T-cell (primary cell): Measurements from ENCODE around the gene APC. TPM values are rescaled to one million over a fixed set of nuclear protein-coding genes. Genes with fewer than 3 reads are reported as not detected.

Experiments used
- ATAC-seq, 4 experiments: fragments of 200-7000 bp in 3 of 4; fragments of 150-1000 bp in 1 of 4; cut with Tn5 transposase; replicated peaks in 1 of 4; 1 replicate in 3 of 4; 2 replicates in 1 of 4; pipeline ENCODE4 v1.10.0; 2021; ENCODE audit warnings: moderate library complexity in 3 of 4, mild to moderate bottlenecking in 2 of 4, moderate number of reproducible peaks in 1 of 4
- CTCF ChIA-PET, 2 donors: fragments of 300-600 bp; sonication (Branson Sonifier 250); formaldehyde crosslinking; loops; one replicate each; lab custom pipeline; 2022; ENCODE audit warnings: antibody characterized with exemption in 2 of 2; lab: Charles Lee
- POLR2A ChIA-PET, 2 donors: fragments of 300-600 bp; sonication (Branson Sonifier 250); formaldehyde crosslinking; loops; one replicate each; lab custom pipeline; 2022; ENCODE audit warnings: antibody characterized with exemption in 2 of 2; lab: Charles Lee
- DNase-seq, 35 experiments: peaks; one replicate each; pipeline versions ENCODE4 v3.0.0 to v3.0.0-alpha.2; 2013 to 2023
- H3K27ac ChIP-seq: one replicate; pipeline ENCODE4 v1.5.1; 2013; ENCODE audit warnings: low read length
- H3K27me3 ChIP-seq, 2 experiments: replicated peaks in 1 of 2; 1 replicate in 1 of 2; 2 replicates in 1 of 2; pipeline versions ENCODE4 v1.6.1 to v1.7.0; 2013; ENCODE audit warnings: low read length in 1 of 2, mixed read lengths in 1 of 2; ENCODE audit not compliant: control insufficient read depth in 2 of 2, insufficient read depth in 2 of 2; ENCODE audit errors: extremely low read depth in 1 of 2
- H3K36me3 ChIP-seq, 2 donors: 1 replicate in 1 of 2; 2 replicates in 1 of 2; pipeline versions ENCODE4 v1.6.1 to v1.7.0; 2013; ENCODE audit warnings: low read length in 1 of 2; ENCODE audit not compliant: control insufficient read depth in 2 of 2, insufficient read depth in 1 of 2; ENCODE audit errors: extremely low read depth in 1 of 2
- H3K4me1 ChIP-seq, 2 experiments: 1 replicate in 1 of 2; 2 replicates in 1 of 2; pipeline versions ENCODE4 v1.6.1 to v1.7.0; 2013; ENCODE audit warnings: low read length in 2 of 2, mixed read lengths in 1 of 2; ENCODE audit not compliant: insufficient read depth in 2 of 2, control insufficient read depth in 1 of 2; ENCODE audit errors: extremely low read depth in 1 of 2
- H3K4me3 ChIP-seq, 2 donors: 1 replicate in 1 of 2; 2 replicates in 1 of 2; pipeline versions ENCODE4 v1.5.1 to v1.7.0; 2013; ENCODE audit warnings: mild to moderate bottlenecking in 2 of 2, low read length in 1 of 2, moderate library complexity in 1 of 2; ENCODE audit not compliant: control insufficient read depth in 1 of 2; ENCODE audit errors: extremely low read depth in 1 of 2
- H3K9me3 ChIP-seq: 2 replicates; pipeline ENCODE4 v1.7.0; 2013
- H3K27ac Mint-ChIP-seq, 2 donors: one replicate each; pipeline ENCODE4 v1.8.0; 2020 to 2021; ENCODE audit warnings: mild to moderate bottlenecking in 2 of 2, mixed read lengths in 2 of 2
- H3K27me3 Mint-ChIP-seq, 2 donors: one replicate each; pipeline ENCODE4 v1.8.0; 2021 to 2022; ENCODE audit warnings: mixed read lengths in 2 of 2
- H3K36me3 Mint-ChIP-seq: one replicate; pipeline ENCODE4 v1.8.0; 2021; ENCODE audit warnings: mixed read lengths
- H3K4me1 Mint-ChIP-seq, 3 donors: one replicate each; pipeline ENCODE4 v1.8.0; 2020 to 2022; ENCODE audit warnings: mixed read lengths in 3 of 3, mild to moderate bottlenecking in 1 of 3
- H3K4me3 Mint-ChIP-seq, 3 donors: one replicate each; pipeline ENCODE4 v1.8.0; 2020 to 2022; ENCODE audit warnings: mild to moderate bottlenecking in 3 of 3, mixed read lengths in 3 of 3, moderate library complexity in 3 of 3
- H3K9me3 Mint-ChIP-seq, 3 donors: one replicate each; pipeline ENCODE4 v1.8.0; 2020 to 2022; ENCODE audit warnings: mixed read lengths in 3 of 3
- WGBS: methylation state at CpG from one replicate; pipeline ENCODE4 v1.1.5; 2013; ENCODE audit warnings: missing lambda C conversion rate; ENCODE audit not compliant: insufficient coverage; 5-methylcytosine and 5-hydroxymethylcytosine counted together
- total RNA-seq, 35 experiments: library from RNA in 6 of 35; stranded (reverse) in 6 of 35; fragments of 120-200 nt in 1 of 35; gene quantifications; one replicate each; pipeline versions ENCODE4 v1.2.1 to v1.2.4 and lab custom pipeline; 2013 to 2026

Gene APC
- total RNA-seq, 5 donors from 2014 or later (not counting 1 experiment from before 2014, with no cell fraction given) = 33.0 to 45.0 (median 39.7) TPM

- no peaks in the 10 kb centered on the region for H3K36me3 Mint-ChIP-seq
- peaks cover 26 to 28% (median 28%) of the 10 kb centered on the region in 3 donors for H3K4me1 Mint-ChIP-seq
- Histone ChIP-seq H3K4me3 (no peak overlapping the region), H3K27ac (no peak overlapping the region), H3K27me3 (no peaks in the 10 kb centered on the region), H3K36me3 (no peaks in the 10 kb centered on the region), H3K4me1 (peaks cover 8 to 13% of the 10 kb centered on the region in 2 experiments), H3K9me3 (no peaks in the 10 kb centered on the region)
- no peak overlapping the region for H3K27ac Mint-ChIP-seq
- peaks cover 0 to 10% of the 10 kb centered on the region in 2 donors for H3K27me3 Mint-ChIP-seq
- ChIA-PET CTCF (no interaction called here), POLR2A (no interaction called here)
- no peak for ATAC-seq
- DNase-seq = no peak
- H3K4me3 Mint-ChIP-seq = no peak overlapping the region
- no peaks in the 10 kb centered on the region for H3K9me3 Mint-ChIP-seq
- 94% methylated on average over 2 of the region's 7 CpGs for whole genome bisulfite sequencing
These were observed 33.5 kb upstream of the APC start for GRCh38 chr5:112703866-112704820.

DNA sequence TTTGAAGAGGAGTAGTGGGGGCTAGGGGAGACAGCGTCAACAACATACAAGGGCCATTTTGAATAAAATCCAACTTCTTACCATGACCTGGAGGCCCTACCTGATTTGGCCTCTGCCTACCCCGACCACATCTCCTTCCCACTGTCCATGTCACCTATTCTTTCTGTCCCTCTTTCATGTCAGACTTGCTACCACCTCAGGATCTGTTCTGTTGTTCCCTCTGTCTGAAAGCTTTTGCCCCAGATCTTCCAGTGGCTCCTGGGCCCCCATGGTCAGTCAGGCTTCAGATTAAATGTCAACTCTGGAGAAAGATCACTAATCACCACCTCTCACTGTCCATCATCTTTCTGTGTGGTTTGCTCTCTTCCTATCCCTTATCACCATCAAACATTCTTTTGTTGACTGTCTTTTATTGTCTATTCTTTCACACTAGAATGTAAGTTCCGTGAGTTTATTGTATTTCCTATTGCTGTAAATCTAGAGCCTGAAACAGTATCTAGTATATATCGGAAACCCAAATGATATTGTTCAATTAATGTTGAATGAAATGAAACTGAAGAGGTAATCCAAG lies 31.2 kb upstream of the APC start:
- WGBS = 81% methylated on average over 1 of the region's 4 CpGs
- H3K36me3 ChIP-seq = no peaks in the 10 kb centered on the region
- no peaks in the 10 kb centered on the region for H3K9me3 ChIP-seq
- H3K4me1 Mint-ChIP-seq = peaks cover 49 to 51% (median 50%) of the 10 kb centered on the region in 3 donors
- peak overlapping the region; percentile 77 to 95 for H3K27ac Mint-ChIP-seq
- ChIA-PET POLR2A (no interaction called here), CTCF (interaction anchor here (0.6 to 0.8 kb wide), 2 partner anchors 14 to 49 kb away, joined by 3 read pairs; no protein-coding TSS in a partner anchor)
- DNase-seq = peak in 1 of 35 experiments; percentile 17
- H3K4me3 Mint-ChIP-seq = peak overlapping the region; percentile 93 to 96 (median 94)
- H3K4me1 ChIP-seq = peaks cover 25 to 26% of the 10 kb centered on the region in 2 experiments
- H3K9me3 Mint-ChIP-seq = no peaks in the 10 kb centered on the region
- H3K27ac ChIP-seq = peak overlapping the region; percentile 77
- peak overlapping the region in 1 of 2 donors; percentile 90 for H3K4me3 ChIP-seq
- no peaks in the 10 kb centered on the region for H3K27me3 ChIP-seq
- peaks cover 0 to 2% of the 10 kb centered on the region in 2 donors for H3K27me3 Mint-ChIP-seq
- ATAC-seq = no peak
- no peaks in the 10 kb centered on the region for H3K36me3 Mint-ChIP-seq

GRCh38 chr5:112707187-112708102 lies 30.2 kb upstream of the APC start:
- peak overlapping the region; percentile 90 to 98 for H3K4me3 ChIP-seq
- no peaks in the 10 kb centered on the region for H3K36me3 ChIP-seq
- H3K9me3 ChIP-seq = no peaks in the 10 kb centered on the region
- Mint-ChIP-seq H3K36me3 (peaks cover 8% of the 10 kb centered on the region), H3K4me3 (peak overlapping the region; percentile 93 to 96 (median 94)), H3K9me3 (no peaks in the 10 kb centered on the region), H3K4me1 (peaks cover 58 to 60% (median 60%) of the 10 kb centered on the region in 3 donors), H3K27me3 (peaks cover 0 to 2% of the 10 kb centered on the region in 2 donors), H3K27ac (peak overlapping the region; percentile 77 to 95)
- ATAC-seq = peak; percentile 91 to 93 (median 92)
- peak overlapping the region; percentile 77 for H3K27ac ChIP-seq
- DNase-seq = peak; percentile 86 to 99 (median 96)
- ChIA-PET CTCF (interaction anchor here (0.8 to 1.7 kb wide), 5 partner anchors 10 to 50 kb away, joined by 3 to 5 read pairs (median 4); partner anchors contain the start of gene APC (in 1 of the 2)), POLR2A (interaction anchor here in 1 of 2 donors (0.7 kb wide), 1 partner anchor 204 kb away, joined by 3 read pairs; no protein-coding TSS in a partner anchor)
- under 1% methylated on average over 39 of the region's 61 CpGs for WGBS
- peaks cover 26 to 27% of the 10 kb centered on the region in 2 experiments for H3K4me1 ChIP-seq
- H3K27me3 ChIP-seq = no peaks in the 10 kb centered on the region

GRCh38 chr5:112708103-112708622 lies 29.5 kb upstream of the APC start:
- WGBS = 2% methylated on average over 9 of the region's 13 CpGs

DNA sequence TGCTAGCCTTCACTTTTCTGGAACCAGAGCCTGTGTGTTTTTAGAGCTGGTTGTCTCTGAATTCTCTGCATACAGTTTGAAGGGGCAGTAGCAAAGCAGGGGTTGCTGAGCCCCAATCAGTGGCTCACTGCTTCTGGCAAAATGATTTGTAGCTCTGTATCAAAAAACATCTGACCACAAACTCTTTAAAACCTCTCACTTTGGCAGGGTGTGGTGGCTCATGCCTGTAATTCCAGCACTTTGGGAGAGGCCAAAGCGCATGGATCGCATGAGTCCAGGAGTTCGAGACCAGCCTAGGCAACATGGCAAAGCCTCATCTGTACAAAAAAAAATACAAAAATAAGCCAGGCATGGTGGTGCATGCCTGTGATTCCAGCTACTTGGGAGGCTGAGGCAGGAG lies 28.3 kb upstream of the APC start:
- Mint-ChIP-seq H3K4me3 (peak overlapping the region; percentile 93 to 96 (median 94)), H3K36me3 (peaks cover 11% of the 10 kb centered on the region), H3K27me3 (no peaks in the 10 kb centered on the region), H3K4me1 (peaks cover 65 to 76% (median 70%) of the 10 kb centered on the region in 3 donors), H3K27ac (no peak overlapping the region), H3K9me3 (no peaks in the 10 kb centered on the region)
- 89% methylated on average over 3 of the region's 3 CpGs for WGBS
- peaks cover 26 to 27% of the 10 kb centered on the region in 2 experiments for H3K4me1 ChIP-seq
- no peak overlapping the region for H3K4me3 ChIP-seq
- POLR2A ChIA-PET = interaction anchor here in 1 of 2 donors (0.7 kb wide), 1 partner anchor 139 kb away, joined by 3 read pairs; no protein-coding TSS in a partner anchor
- no peak overlapping the region for H3K27ac ChIP-seq
- CTCF ChIA-PET = interaction anchor here in 1 of 2 donors (0.6 to 1.8 kb wide), 5 partner anchors 9 to 805 kb away, joined by 3 to 5 read pairs (median 4); no protein-coding TSS in a partner anchor
- DNase-seq (no peak), ATAC-seq (no peak)
- H3K9me3 ChIP-seq = no peaks in the 10 kb centered on the region
- H3K27me3 ChIP-seq = no peaks in the 10 kb centered on the region
- no peaks in the 10 kb centered on the region for H3K36me3 ChIP-seq

More at GRCh38 chr5:112708103-112708622, 29.5 kb upstream of the APC start:
- POLR2A ChIA-PET = interaction anchor here in 1 of 2 donors (0.7 kb wide), 1 partner anchor 203 kb away, joined by 3 read pairs; no protein-coding TSS in a partner anchor
- Mint-ChIP-seq H3K36me3 (peaks cover 11% of the 10 kb centered on the region), H3K4me1 (peaks cover 62 to 65% (median 64%) of the 10 kb centered on the region in 3 donors), H3K9me3 (no peaks in the 10 kb centered on the region), H3K27ac (peak overlapping the region; percentile 77 to 95), H3K4me3 (peak overlapping the region; percentile 93 to 96 (median 94)), H3K27me3 (peaks cover 0 to 2% of the 10 kb centered on the region in 2 donors)
- CTCF ChIA-PET = interaction anchor here (0.6 to 1.8 kb wide), 8 partner anchors 10 to 554 kb away, joined by 3 to 5 read pairs (median 4); partner anchors contain the start of gene APC (in 1 of the 2)
- DNase-seq = no peak
- peaks cover 26 to 27% of the 10 kb centered on the region in 2 experiments for H3K4me1 ChIP-seq
- peak overlapping the region; percentile 77 for H3K27ac ChIP-seq
- no peak for ATAC-seq
- H3K9me3 ChIP-seq = no peaks in the 10 kb centered on the region
- H3K36me3 ChIP-seq = no peaks in the 10 kb centered on the region
- peak overlapping the region; percentile 90 to 98 for H3K4me3 ChIP-seq
- no peaks in the 10 kb centered on the region for H3K27me3 ChIP-seq
